ENCODE results near the gene POLR1C.
"Not testable (repeated sequence)": the region's sequence is repeated elsewhere in the genome, so short reads cannot be mapped to it uniquely, and the experiment has no call there.

POLR1C gene, protein sequence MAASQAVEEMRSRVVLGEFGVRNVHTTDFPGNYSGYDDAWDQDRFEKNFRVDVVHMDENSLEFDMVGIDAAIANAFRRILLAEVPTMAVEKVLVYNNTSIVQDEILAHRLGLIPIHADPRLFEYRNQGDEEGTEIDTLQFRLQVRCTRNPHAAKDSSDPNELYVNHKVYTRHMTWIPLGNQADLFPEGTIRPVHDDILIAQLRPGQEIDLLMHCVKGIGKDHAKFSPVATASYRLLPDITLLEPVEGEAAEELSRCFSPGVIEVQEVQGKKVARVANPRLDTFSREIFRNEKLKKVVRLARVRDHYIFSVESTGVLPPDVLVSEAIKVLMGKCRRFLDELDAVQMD

DNA sequence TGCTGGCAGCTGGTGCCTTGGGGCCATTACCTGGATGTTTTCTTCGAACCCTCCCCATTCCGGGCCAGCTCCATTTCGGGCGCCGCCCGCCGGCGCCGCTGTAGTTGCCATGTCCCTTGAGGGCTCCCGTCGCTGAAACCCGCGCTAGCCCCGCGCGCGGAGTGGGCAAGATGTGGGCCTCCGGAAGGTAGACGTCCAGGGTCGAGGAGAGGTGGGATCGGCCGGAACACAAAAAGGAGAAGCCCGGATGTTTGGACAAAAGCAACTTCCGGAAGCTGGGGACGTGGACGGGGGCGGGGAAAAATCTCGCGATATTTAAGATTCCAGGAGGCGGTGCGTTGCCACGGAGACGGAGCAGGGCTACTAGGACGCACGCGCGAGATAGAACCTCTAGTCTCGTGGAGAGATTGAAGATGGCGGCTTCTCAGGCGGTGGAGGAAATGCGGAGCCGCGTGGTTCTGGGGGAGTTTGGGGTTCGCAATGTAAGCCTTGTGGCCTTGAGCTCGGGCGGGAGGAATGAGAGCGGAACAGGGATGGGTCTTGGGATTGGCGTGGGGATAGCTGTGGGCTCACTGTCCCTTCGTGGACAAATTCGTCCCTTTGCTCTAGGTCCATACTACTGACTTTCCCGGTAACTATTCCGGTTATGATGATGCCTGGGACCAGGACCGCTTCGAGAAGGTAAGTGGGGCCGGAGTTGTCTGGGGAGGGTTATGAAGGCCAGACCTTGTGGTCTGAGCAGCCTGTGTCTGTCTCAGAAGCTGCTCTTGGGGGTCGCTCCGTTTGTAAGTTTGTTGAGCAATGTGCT is at the start of gene POLR1C, which contains the start of gene YIPF3:
TSS of gene POLR1C (plus strand) at position 393 of the 808 bp plus-strand sequence. CDS start at position 414, 21 bp downstream.
TSS of gene YIPF3 (minus strand) at position 230 of the 808 bp plus-strand sequence. CDS start at position 111, 119 bp downstream.
- Histone ChIP-seq H3K27ac (ENCODE audit: low read depth, low read length) (peak within 1 kb of the TSS; percentile 75), H3K36me3 (ENCODE audit: control insufficient read depth, insufficient read depth, low read length) (peaks cover 30% of the 10 kb centered on the region), H3K4me1 (ENCODE audit: control insufficient read depth, insufficient read depth, low read length) (peaks cover 19% of the 10 kb centered on the region), H3K4me3 (ENCODE audit: low read length) (peak within 1 kb of the TSS; percentile 95), H3K9ac (ENCODE audit: low read length) (peak within 1 kb of the TSS; percentile 89), H3K27me3 (ENCODE audit: control insufficient read depth, insufficient read depth, low read length) (no peaks in the 10 kb centered on the region)

DNA sequence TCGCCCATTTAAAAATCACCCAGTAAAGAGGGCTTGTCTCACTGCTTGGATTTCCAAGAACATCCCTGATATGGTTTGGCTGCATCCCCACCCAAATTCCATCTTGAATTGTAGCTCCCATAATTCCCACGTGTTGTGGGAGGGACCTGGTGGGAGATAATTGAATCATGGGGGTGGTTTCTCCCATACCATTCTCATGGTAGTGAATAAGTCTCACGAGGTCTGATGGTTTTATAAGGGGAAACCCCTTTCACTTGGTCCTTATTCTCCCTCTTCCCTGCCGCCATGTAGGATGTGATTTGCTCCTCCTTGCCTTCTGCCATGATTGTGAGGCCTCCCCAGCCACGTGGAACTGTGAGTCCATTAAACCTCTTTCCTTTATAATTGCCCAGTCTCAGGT is 49.6 kb upstream of the POLR1C start:
- H3K4me3 ChIP-seq (ENCODE audit: low read length); H3K9ac ChIP-seq (ENCODE audit: low read length); H3K36me3 ChIP-seq (ENCODE audit: control insufficient read depth, insufficient read depth, low read length); H3K27me3 ChIP-seq (ENCODE audit: control insufficient read depth, insufficient read depth, low read length); H3K27ac ChIP-seq (ENCODE audit: low read depth, low read length); H3K4me1 ChIP-seq (ENCODE audit: control insufficient read depth, insufficient read depth, low read length): not testable (repeated sequence)

DNA sequence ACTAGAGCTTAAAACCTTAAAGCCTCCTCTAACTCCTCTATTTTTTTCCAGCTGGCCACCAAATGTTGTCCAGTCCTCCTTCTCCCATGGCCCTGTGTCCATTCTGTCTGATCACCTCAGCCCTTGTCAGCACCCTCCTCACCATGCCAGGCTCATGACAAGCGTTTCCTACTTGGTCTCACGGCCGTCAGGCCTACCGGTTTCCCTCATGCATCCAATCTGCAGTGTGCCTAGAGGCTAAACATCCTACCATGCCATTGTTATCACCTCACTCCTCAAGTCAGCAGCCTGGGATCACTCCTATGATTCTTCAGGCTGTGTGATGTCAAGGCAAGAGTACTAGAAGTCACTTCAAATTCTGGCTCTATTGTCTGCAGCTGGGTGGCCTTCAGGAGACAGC is 49.1 kb upstream of the POLR1C start:
- peaks cover 2% of the 10 kb centered on the region for H3K27me3 ChIP-seq (ENCODE audit: control insufficient read depth, insufficient read depth, low read length)
- H3K4me3 ChIP-seq (ENCODE audit: low read length): no peak overlapping the region
- no peak overlapping the region for H3K9ac ChIP-seq (ENCODE audit: low read length)
- no peaks in the 10 kb centered on the region for H3K4me1 ChIP-seq (ENCODE audit: control insufficient read depth, insufficient read depth, low read length)
- no peak overlapping the region for H3K27ac ChIP-seq (ENCODE audit: low read depth, low read length)
- no peaks in the 10 kb centered on the region for H3K36me3 ChIP-seq (ENCODE audit: control insufficient read depth, insufficient read depth, low read length)

DNA sequence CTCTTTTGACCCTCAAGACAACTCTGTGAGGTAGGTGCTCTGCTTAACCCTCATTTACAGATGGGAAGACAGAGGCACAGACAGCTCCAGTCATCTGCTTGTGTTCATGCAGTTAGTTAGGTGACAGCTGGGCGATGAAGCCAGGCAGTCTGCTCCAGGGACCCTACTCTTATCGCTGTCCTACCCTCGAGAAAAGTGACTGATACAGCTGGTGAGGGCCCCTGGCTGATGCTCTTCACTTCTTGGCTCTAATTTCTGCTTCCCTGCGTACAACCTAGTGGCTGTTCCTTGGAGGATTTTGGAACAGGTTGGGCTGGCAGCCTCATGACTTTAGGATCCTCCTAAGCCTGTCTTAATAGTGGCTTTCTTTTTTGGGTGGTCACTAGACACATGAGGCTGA is 48.6 kb upstream of the POLR1C start:
- H3K27me3 ChIP-seq (ENCODE audit: control insufficient read depth, insufficient read depth, low read length): peaks cover 2% of the 10 kb centered on the region
- no peak overlapping the region for H3K4me3 ChIP-seq (ENCODE audit: low read length)
- H3K27ac ChIP-seq (ENCODE audit: low read depth, low read length): no peak overlapping the region
- no peaks in the 10 kb centered on the region for H3K36me3 ChIP-seq (ENCODE audit: control insufficient read depth, insufficient read depth, low read length)
- no peaks in the 10 kb centered on the region for H3K4me1 ChIP-seq (ENCODE audit: control insufficient read depth, insufficient read depth, low read length)
- H3K9ac ChIP-seq (ENCODE audit: low read length): no peak overlapping the region

DNA sequence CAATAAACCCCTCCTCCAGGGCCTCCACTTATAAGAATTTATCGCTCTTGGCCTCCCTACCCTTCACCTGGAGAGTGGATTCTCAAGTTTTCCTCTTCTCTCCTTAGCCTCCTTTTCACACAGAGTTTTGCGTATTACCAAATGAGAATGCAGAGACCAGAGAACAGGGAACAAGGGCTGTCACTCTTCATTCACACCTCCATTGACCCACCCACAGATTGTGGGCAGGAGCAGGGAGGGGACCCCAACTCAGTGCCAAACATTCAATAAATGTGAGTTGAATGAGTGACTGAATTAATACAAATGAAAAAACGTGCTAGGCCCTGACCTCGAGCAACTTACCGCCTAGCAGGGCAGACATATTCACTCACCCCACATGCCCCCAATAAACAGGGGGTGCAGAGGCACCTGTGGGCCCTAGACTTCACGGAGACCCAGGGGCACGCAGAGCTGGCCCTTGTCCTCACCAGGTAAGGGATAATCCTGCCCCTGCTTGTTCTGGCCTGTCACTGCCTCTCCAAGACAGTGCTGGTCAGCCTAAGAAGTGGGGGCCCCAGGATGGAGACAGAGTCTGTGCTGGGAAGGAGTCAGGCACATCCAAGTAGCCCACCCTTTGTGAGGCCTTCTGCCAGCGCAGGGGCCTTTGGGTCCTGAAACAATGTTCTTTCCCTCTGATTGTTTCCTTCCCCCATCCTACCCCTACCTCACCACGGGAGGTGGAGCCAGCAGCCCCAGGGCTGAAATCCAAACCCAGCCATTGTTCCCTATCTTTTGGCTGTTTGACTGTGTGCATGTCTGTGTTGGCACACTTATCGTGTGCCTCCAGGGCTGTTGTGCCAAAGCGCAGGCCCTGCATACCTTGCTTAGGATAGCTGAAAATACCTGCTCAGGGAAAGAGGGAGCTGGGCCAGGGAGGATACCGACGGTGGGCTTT is 47.9 kb upstream of the POLR1C start:
- no peaks in the 10 kb centered on the region for H3K36me3 ChIP-seq (ENCODE audit: control insufficient read depth, insufficient read depth, low read length)
- H3K27me3 ChIP-seq (ENCODE audit: control insufficient read depth, insufficient read depth, low read length): peaks cover 2% of the 10 kb centered on the region
- no peak overlapping the region for H3K9ac ChIP-seq (ENCODE audit: low read length)
- no peaks in the 10 kb centered on the region for H3K4me1 ChIP-seq (ENCODE audit: control insufficient read depth, insufficient read depth, low read length)
- H3K27ac ChIP-seq (ENCODE audit: low read depth, low read length): no peak overlapping the region
- no peak overlapping the region for H3K4me3 ChIP-seq (ENCODE audit: low read length)

DNA sequence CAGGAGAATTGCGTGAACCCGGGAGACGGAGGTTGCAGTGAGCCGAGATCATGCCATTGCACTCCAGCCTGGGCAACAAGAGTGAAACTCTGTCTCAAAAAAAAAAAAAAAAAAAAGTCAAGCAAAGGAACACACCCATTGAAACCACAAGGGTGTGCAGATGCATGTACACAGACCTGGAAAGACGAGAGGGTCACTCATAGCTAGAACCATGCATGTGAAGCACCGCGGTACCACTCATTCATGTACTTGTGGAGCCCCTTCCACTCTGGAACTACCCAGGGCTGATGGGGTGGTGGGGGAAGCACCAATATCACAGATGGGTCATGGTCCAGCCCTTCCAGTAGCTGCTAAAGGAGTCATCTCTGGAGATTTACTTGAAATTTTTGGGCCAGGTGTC is 46.9 kb upstream of the POLR1C start:
- Histone ChIP-seq H3K4me1 (ENCODE audit: control insufficient read depth, insufficient read depth, low read length) (no peaks in the 10 kb centered on the region), H3K9ac (ENCODE audit: low read length) (no peak overlapping the region), H3K27ac (ENCODE audit: low read depth, low read length) (no peak overlapping the region), H3K27me3 (ENCODE audit: control insufficient read depth, insufficient read depth, low read length) (peaks cover 2% of the 10 kb centered on the region), H3K36me3 (ENCODE audit: control insufficient read depth, insufficient read depth, low read length) (no peaks in the 10 kb centered on the region), H3K4me3 (ENCODE audit: low read length) (no peak overlapping the region)

DNA sequence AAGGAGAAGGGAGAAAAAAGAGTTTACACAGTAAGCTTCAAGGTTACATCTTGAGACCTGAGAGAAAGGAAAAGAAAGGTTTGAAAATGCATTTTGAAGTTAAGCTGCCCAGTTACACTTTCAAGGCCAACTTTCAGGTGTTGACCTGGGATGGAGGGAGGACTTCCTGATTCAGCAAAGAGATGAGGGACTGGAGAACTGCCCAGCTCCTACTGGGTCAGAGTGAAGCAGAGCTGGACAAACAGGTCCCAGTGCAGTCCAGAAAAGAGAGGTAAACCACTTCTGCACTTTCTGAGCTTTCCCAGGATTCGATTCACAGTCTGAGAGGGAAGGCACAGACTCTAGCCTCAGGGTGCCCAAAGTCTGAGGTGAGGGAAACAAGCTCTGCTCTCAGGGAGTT is 45.5 kb upstream of the POLR1C start:
- Histone ChIP-seq H3K9ac (ENCODE audit: low read length) (no peak overlapping the region), H3K4me1 (ENCODE audit: control insufficient read depth, insufficient read depth, low read length) (no peaks in the 10 kb centered on the region), H3K27me3 (ENCODE audit: control insufficient read depth, insufficient read depth, low read length) (peaks cover 2% of the 10 kb centered on the region), H3K4me3 (ENCODE audit: low read length) (no peak overlapping the region), H3K27ac (ENCODE audit: low read depth, low read length) (no peak overlapping the region), H3K36me3 (ENCODE audit: control insufficient read depth, insufficient read depth, low read length) (no peaks in the 10 kb centered on the region)

DNA sequence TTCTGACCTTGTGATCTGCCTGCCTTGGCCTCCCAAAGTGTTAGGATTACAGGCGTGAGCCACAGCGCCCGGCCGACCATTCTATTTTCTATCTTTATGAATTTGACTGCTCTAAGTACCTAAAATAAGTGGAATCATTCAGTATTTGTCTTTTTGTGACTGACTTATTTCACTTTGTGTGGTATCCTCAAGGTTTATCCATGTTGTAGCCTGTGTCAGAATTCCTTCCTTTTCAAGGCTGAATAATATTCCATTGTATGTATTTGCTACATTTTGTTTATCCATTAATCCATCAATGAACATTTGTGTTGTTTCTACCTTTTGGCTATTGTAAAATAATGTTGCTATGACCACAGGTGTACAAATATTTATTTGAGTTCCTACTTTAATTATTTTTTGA is 44.4 kb upstream of the POLR1C start:
- H3K9ac ChIP-seq (ENCODE audit: low read length): no peak overlapping the region
- no peak overlapping the region for H3K27ac ChIP-seq (ENCODE audit: low read depth, low read length)
- H3K36me3 ChIP-seq (ENCODE audit: control insufficient read depth, insufficient read depth, low read length): no peaks in the 10 kb centered on the region
- peaks cover 2% of the 10 kb centered on the region for H3K27me3 ChIP-seq (ENCODE audit: control insufficient read depth, insufficient read depth, low read length)
- H3K4me1 ChIP-seq (ENCODE audit: control insufficient read depth, insufficient read depth, low read length): peaks cover 3% of the 10 kb centered on the region
- no peak overlapping the region for H3K4me3 ChIP-seq (ENCODE audit: low read length)

DNA sequence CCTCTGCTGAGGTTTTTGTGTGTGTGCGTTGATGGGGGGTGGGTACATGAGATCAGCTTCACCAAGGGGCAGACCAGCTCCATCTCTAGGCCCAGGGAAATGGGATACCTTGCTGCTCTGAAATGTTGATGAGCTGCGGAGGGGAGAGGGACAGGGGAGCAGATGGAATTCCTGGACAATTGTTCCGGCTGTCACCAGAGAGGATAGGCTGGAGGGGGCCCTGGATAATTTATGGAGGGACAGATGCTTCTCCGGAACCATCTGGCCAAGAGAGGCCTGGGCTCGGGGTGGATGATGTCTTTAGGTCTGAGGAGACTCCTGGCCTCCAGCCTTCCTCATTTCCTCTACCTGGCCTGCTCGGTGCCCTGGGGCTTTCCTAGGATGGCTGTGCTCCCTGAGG is 41.4 kb upstream of the POLR1C start:
- H3K4me1 ChIP-seq (ENCODE audit: control insufficient read depth, insufficient read depth, low read length): peaks cover 14% of the 10 kb centered on the region
- no peak overlapping the region for H3K4me3 ChIP-seq (ENCODE audit: low read length)
- H3K27ac ChIP-seq (ENCODE audit: low read depth, low read length): no peak overlapping the region
- H3K9ac ChIP-seq (ENCODE audit: low read length): no peak overlapping the region
- H3K27me3 ChIP-seq (ENCODE audit: control insufficient read depth, insufficient read depth, low read length): no peaks in the 10 kb centered on the region
- no peaks in the 10 kb centered on the region for H3K36me3 ChIP-seq (ENCODE audit: control insufficient read depth, insufficient read depth, low read length)

DNA sequence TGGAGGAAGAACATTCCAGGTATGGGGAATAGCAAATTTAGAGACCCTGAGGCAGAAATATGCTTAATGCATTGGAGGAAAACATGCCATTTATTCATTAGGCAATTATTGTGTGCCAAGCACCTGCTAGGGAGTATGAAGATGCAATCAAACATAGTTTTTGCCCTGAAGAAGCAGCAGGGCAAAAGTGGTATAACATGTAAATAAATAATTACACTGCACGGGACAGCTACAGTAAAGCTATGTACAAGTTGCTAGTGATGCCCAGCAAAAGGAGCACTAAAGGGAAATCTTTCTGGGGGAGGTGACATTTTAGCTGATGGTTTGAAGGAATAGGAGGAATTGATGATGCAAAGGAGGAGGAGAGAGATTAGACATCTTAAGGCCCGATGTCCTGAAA is 40.1 kb upstream of the POLR1C start:
- Histone ChIP-seq H3K27me3 (ENCODE audit: control insufficient read depth, insufficient read depth, low read length) (no peaks in the 10 kb centered on the region), H3K4me1 (ENCODE audit: control insufficient read depth, insufficient read depth, low read length) (peaks cover 14% of the 10 kb centered on the region), H3K36me3 (ENCODE audit: control insufficient read depth, insufficient read depth, low read length) (no peaks in the 10 kb centered on the region), H3K27ac (ENCODE audit: low read depth, low read length) (peak overlapping the region; percentile 55), H3K9ac (ENCODE audit: low read length) (peak overlapping the region; percentile 77), H3K4me3 (ENCODE audit: low read length) (peak overlapping the region; percentile 67)

DNA sequence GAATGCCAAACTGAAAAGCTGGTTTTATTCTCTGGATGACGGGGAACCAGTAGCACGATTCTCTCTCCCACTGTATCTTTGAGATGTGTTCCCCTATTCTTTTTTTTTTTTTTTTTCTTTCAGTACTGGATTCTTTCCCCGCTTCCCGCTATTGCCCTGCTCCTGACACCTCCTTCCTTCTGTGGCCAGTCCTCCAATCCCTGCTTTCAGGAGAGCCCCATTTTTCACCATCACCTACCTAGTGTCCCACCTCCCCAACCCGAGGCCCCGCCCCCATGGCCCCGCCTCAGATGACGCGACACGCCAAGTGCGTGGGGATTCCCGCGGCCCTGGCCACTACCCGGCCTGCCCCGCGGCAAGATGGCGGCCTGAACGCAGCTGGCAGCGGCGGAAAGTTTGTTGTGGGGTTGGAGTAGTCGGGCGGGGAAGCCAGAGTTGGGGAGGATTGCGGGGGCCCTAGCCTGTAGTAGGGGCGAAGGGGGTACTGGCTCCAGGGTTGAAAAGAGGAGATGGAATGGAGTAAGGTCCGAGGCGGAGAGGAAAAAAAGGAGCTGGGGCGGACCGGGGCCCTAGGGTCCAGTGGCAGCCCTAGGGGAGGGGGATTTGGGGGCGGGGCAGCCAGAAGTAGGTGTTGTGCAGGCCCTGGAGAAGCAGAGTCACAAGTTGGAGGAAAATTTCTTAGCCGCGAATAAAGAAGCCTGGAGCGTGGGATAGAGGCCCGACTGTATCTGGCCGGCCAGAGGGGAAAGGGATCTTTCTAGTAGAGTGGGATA is 39.5 kb upstream of the POLR1C start, which contains the start of gene TJAP1:
TSS of gene TJAP1 (plus strand) at position 336 of the 773 bp plus-strand sequence. CDS start 21,432 bp downstream, outside the sequence.
- Histone ChIP-seq H3K36me3 (ENCODE audit: control insufficient read depth, insufficient read depth, low read length) (no peaks in the 10 kb centered on the region), H3K4me3 (ENCODE audit: low read length) (peak within 1 kb of the TSS; percentile 67), H3K27me3 (ENCODE audit: control insufficient read depth, insufficient read depth, low read length) (no peaks in the 10 kb centered on the region), H3K4me1 (ENCODE audit: control insufficient read depth, insufficient read depth, low read length) (peaks cover 14% of the 10 kb centered on the region), H3K27ac (ENCODE audit: low read depth, low read length) (peak within 1 kb of the TSS; percentile 71), H3K9ac (ENCODE audit: low read length) (peak within 1 kb of the TSS; percentile 77)
